ENCODE data around the gene SAPCD2.
"Not testable (repeated sequence)": the region's sequence is repeated elsewhere in the genome, so short reads cannot be mapped to it uniquely, and the experiment has no call there.

SAPCD2 gene

GRCh38 chr9:137046088-137046787, 24.1 kb downstream of the SAPCD2 start, which contains the start of gene NPDC1:
Gene NPDC1, minus strand, starts transcription at chr9:137046177. Its CDS starts 188 bp downstream, at chr9:137045989.
- DNase-seq = peak; percentile 87

GRCh38 chr9:137045294-137046087, 24.9 kb downstream of the SAPCD2 start:
- no peak for DNase-seq

- no peak for DNase-seq
Observed at GRCh38 chr9:137044502-137045177, 25.7 kb downstream of the SAPCD2 start.

GRCh38 chr9:137044037-137044436, 26.3 kb downstream of the SAPCD2 start:
- no peak for DNase-seq

- DNase-seq = no peak
Observed at GRCh38 chr9:137042751-137043727, 27.3 kb downstream of the SAPCD2 start.

- no peak for DNase-seq
Observed at GRCh38 chr9:137041124-137041523, 29.2 kb downstream of the SAPCD2 start.

GRCh38 chr9:137040568-137040967, 29.8 kb downstream of the SAPCD2 start:
- DNase-seq = no peak

GRCh38 chr9:137039611-137040366, 30.6 kb downstream of the SAPCD2 start:
- no peak for DNase-seq

- no peak for DNase-seq
Observed at GRCh38 chr9:137038916-137039315, 31.4 kb downstream of the SAPCD2 start.

- DNase-seq = no peak
Observed at GRCh38 chr9:137037483-137037882, 32.9 kb downstream of the SAPCD2 start.

GRCh38 chr9:137037035-137037434, 33.3 kb downstream of the SAPCD2 start:
- no peak for DNase-seq

- no peak for DNase-seq
Observed at GRCh38 chr9:137035937-137036336, 34.4 kb downstream of the SAPCD2 start.

- no peak for DNase-seq
Observed at GRCh38 chr9:137035507-137035834, 34.9 kb downstream of the SAPCD2 start.

- peak; percentile 91 for DNase-seq
Observed at GRCh38 chr9:137034709-137035506, 35.4 kb downstream of the SAPCD2 start.

- DNase-seq = no peak
Observed at GRCh38 chr9:137034039-137034708, 36.2 kb downstream of the SAPCD2 start.

GRCh38 chr9:137033481-137033880, 36.9 kb downstream of the SAPCD2 start:
- DNase-seq = not testable (repeated sequence)

GRCh38 chr9:137032858-137033257, 37.5 kb downstream of the SAPCD2 start:
- no peak for DNase-seq

- no peak for DNase-seq
Observed at GRCh38 chr9:137031904-137032640, 38.3 kb downstream of the SAPCD2 start, which contains the start of gene FUT7. Gene FUT7, minus strand, starts transcription at chr9:137032088. Its CDS starts 97 bp downstream, at chr9:137031991.
